Muscle of leg (tissue), 11 donors: ENCODE data around the gene PARVB. TPM values are rescaled to one million over a fixed set of nuclear protein-coding genes. Genes with fewer than 3 reads are reported as not detected.
"Not testable (repeated sequence)": the region's sequence is repeated elsewhere in the genome, so short reads cannot be mapped to it uniquely, and the experiment has no call there.

Source experiments
- DNase-seq: peaks from one replicate; pipeline ENCODE4 v3.0.0; 2013
- H3K27ac ChIP-seq: one replicate; pipeline ENCODE4 v1.5.1; 2013; ENCODE audit warnings: mild to moderate bottlenecking, low read length, control low read depth
- H3K27me3 ChIP-seq: one replicate; pipeline ENCODE4 v1.6.1; 2013; ENCODE audit warnings: low read length; ENCODE audit not compliant: control insufficient read depth, insufficient read depth
- H3K36me3 ChIP-seq: one replicate; pipeline ENCODE4 v1.6.1; 2013; ENCODE audit warnings: low read length; ENCODE audit not compliant: control insufficient read depth, insufficient read depth
- H3K4me1 ChIP-seq: one replicate; pipeline ENCODE4 v1.6.1; 2013; ENCODE audit warnings: low read length; ENCODE audit not compliant: control insufficient read depth, insufficient read depth
- H3K4me3 ChIP-seq: one replicate; pipeline ENCODE4 v1.5.1; 2013; ENCODE audit warnings: low read length, control low read depth
- H3K9me3 ChIP-seq: replicated peaks from 2 replicates; pipeline ENCODE4 v1.6.1; 2013; ENCODE audit warnings: low read depth, low read length; ENCODE audit not compliant: control insufficient read depth
- WGBS: methylation state at CpG from one replicate; pipeline ENCODE4 v1.1.5; 2013; ENCODE audit warnings: missing lambda C conversion rate; ENCODE audit not compliant: insufficient coverage; 5-methylcytosine and 5-hydroxymethylcytosine counted together
- polyA plus RNA-seq, 8 donors: library from polyadenylated mRNA; unstranded; fragments of 120-200 nt; gene quantifications; one replicate each; pipeline versions ENCODE4 v1.2.1 to v1.2.3, GENCODE V29; 2013; ENCODE audit warnings: inconsistent platforms in 1 of 8, low replicate concordance in 1 of 8; ENCODE audit not compliant: insufficient read length in 8 of 8, insufficient read depth in 1 of 8
- total RNA-seq: library from RNA; stranded (reverse); fragments of 120-200 nt; gene quantifications from one replicate; pipeline ENCODE4 v1.2.4, GENCODE V29; 2013

PARVB gene
- total and polyA plus RNA-seq, 9 donors, result 31.5 to 52.0 (median 43.8) TPM

DNA sequence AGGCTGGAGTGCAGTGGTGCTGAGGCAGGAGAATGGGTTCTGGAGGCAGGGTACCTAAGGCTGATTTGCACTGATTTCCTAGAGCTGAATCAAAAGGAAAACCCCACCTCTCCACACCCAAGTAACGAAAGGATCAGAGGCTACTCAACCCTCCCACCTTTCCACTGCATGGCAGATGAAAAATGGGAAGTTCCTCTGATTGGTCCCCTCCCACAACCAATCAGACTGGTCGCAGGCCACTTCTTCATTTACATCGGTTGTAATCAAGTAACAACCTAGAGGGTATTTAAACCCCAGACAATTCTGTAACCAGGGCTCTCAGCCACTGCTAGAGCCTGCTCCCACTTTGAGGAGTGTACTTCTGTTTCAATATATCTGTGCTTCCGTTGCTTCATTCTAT is 18.6 kb upstream of the PARVB start:
- no peak for DNase-seq
- H3K9me3 ChIP-seq, result peaks cover 2% of the 10 kb centered on the region
- 90% methylated on average over 1 of the region's 4 CpGs for WGBS

DNA sequence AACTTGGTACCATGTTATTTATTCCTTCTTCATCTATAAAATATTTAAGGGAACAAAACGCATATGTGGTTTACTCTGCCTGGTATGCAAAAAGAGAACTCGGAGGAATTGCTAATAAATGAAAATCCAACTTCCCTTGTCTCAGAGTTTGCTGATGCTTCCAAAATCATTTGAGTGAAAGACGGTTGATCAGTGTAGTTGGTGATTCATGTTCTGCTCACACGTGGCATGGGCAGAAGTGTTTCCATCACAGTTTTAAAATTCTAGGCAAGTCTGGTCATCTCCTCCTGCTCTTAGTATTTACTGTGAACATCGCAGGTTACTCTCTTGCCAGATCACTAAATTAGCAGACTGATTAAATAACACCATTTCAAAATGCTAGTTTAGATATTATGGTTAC is 11.9 kb upstream of the PARVB start:
- peak; percentile 60 for DNase-seq
- Histone ChIP-seq H3K27me3 (no peaks in the 10 kb centered on the region), H3K4me3 (no peak overlapping the region), H3K4me1 (no peaks in the 10 kb centered on the region), H3K27ac (no peak overlapping the region), H3K9me3 (no peaks in the 10 kb centered on the region), H3K36me3 (no peaks in the 10 kb centered on the region)
- WGBS, result 60% methylated on average over 1 of the region's 5 CpGs

More for the DNA sequence above, 18.6 kb upstream of the PARVB start:
- H3K4me3 ChIP-seq, result no peak overlapping the region
- H3K4me1 ChIP-seq, result peaks cover 7% of the 10 kb centered on the region
- no peak overlapping the region for H3K27ac ChIP-seq
- no peaks in the 10 kb centered on the region for H3K27me3 ChIP-seq
- peaks cover 8% of the 10 kb centered on the region for H3K36me3 ChIP-seq

DNA sequence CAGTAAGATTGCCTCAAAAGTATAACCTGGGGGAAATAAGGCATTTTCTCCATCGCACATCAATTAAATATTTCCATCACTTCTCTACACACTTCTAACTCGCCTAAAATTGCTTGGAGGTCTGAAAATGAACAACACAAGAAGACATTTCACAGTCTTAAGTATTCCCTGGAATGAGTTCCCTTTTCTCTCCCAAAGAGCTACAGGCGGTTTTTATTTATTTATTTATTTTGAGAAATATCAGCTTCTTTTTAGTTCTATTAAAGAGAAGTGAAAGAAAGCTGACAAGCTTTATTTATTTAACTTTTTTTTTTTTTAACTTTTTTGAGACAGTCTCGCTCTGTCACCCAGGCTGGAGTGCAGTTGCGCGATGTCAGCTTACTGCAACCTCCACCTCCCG is 11.5 kb upstream of the PARVB start:
- Histone ChIP-seq H3K9me3 (no peaks in the 10 kb centered on the region), H3K36me3 (no peaks in the 10 kb centered on the region), H3K4me3 (no peak overlapping the region), H3K27me3 (no peaks in the 10 kb centered on the region), H3K27ac (no peak overlapping the region), H3K4me1 (no peaks in the 10 kb centered on the region)
- no peak for DNase-seq
- 97% methylated on average over 6 of the region's 7 CpGs for WGBS

DNA sequence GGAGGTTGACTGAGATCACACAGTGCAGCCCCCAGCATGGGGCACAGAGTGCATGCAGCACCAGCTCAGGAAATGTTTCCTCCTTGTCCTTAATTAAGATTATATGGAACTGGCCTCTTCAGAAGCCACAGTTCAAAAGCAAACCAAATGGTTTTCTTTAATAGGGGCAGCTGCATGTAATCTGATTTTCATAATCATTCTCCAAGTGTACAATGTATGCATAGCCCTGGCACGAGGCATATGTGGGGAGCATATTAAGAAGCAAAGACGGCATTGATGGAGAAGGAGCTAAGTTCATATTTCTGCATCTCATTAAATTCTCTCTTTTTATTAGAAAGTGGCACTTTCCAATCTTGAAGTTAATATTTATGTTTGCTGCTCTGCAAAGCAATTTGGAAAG is 9.9 kb upstream of the PARVB start:
- Histone ChIP-seq H3K27me3 (no peaks in the 10 kb centered on the region), H3K9me3 (no peaks in the 10 kb centered on the region), H3K4me3 (no peak overlapping the region), H3K4me1 (no peaks in the 10 kb centered on the region), H3K27ac (no peak overlapping the region), H3K36me3 (no peaks in the 10 kb centered on the region)
- DNase-seq, result no peak
- WGBS, result no CpG with 5 or more reads among the region's 2 CpGs

DNA sequence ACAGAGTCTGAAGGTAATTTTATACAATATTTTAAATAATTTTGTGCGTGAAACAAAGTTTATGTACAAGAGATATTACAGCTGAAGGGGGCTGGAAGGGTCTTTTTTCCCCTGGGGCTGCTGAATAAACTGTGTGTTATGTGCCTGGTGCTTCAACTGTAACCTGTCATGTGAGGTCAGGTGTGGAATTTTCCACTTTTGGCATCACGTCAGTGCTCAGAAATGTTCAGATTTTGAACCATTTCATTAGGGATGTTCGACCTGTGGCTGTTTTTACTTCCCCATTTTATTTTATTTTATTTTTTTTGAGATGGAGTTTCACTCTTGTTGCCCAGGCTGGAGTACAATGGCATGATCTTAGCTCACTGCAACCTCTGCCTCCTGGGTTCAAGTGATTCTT is 7.5 kb upstream of the PARVB start:
- not testable (repeated sequence) for H3K4me1 ChIP-seq, DNase-seq, H3K36me3 ChIP-seq, H3K27me3 ChIP-seq, H3K4me3 ChIP-seq, H3K9me3 ChIP-seq, H3K27ac ChIP-seq
- WGBS, result no CpG with 5 or more reads among the region's 3 CpGs

DNA sequence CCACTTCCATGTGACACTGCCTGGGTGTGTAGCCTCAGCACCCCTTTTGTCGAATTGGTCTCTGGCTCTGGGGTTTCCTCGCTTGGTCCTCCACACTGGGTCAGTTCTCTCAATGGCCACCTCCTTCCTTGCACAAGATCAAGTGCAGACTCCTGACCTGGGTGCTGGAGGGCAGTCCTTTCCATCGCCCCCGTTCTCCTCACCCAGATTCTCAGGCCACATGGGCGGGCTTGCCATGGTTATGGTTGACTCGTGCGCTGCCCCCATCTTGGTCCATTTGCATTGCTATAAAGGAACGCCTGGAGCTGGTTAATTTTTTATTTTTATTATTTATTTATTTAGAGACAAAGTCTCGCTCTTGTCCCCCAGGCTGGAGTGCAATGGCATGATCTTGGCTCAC is 5.5 kb upstream of the PARVB start:
- H3K4me3 ChIP-seq, result no peak overlapping the region
- DNase-seq, result no peak
- no peaks in the 10 kb centered on the region for H3K9me3 ChIP-seq
- H3K27me3 ChIP-seq, result no peaks in the 10 kb centered on the region
- H3K4me1 ChIP-seq, result peaks cover 5% of the 10 kb centered on the region
- 94% methylated on average over 4 of the region's 9 CpGs for WGBS
- no peak overlapping the region for H3K27ac ChIP-seq
- no peaks in the 10 kb centered on the region for H3K36me3 ChIP-seq

DNA sequence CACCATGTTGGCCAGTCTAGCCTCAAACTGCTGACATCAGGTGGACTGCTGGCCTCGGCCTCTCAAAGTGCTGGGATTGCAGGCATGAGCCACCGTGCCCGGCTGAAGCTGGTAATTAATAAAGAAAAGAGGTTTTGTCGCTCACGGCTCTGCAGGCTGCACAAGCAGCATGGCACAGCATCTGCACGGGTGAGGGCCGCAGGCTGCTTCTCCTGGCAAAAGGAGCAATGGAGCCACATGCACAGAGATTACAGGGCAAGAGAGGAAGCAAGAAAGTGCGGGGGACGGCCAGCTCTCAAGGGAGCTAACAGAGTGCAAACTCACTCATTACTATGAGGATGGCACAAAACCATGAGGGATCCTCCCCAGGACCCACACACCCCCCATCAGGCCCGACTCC is 4.7 kb upstream of the PARVB start:
- 88% methylated on average over 7 of the region's 10 CpGs for WGBS
- Histone ChIP-seq H3K9me3 (no peaks in the 10 kb centered on the region), H3K36me3 (no peaks in the 10 kb centered on the region), H3K27me3 (no peaks in the 10 kb centered on the region), H3K4me1 (peaks cover 9% of the 10 kb centered on the region), H3K4me3 (no peak overlapping the region), H3K27ac (no peak overlapping the region)
- DNase-seq, result no peak

DNA sequence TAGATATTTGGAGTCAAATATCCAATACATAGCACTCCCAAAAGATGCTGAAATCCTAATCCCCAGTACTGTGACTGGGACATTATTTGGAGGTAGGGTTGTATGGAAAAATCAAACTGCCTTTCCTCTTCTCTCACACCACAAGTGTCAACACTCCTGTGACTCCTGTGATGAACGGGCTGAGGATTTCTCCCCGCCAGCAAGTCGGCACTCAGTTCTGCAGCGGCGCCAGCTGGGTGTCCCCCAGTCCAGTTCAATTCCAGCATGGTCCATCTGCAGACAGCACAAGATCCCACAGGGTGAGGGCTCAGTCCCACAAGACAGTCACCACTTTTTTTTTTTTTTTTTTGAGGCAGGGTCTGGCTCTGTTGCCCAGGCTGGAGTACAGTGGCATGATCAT is 4.3 kb upstream of the PARVB start:
- 66% methylated on average over 5 of the region's 5 CpGs for WGBS

DNA sequence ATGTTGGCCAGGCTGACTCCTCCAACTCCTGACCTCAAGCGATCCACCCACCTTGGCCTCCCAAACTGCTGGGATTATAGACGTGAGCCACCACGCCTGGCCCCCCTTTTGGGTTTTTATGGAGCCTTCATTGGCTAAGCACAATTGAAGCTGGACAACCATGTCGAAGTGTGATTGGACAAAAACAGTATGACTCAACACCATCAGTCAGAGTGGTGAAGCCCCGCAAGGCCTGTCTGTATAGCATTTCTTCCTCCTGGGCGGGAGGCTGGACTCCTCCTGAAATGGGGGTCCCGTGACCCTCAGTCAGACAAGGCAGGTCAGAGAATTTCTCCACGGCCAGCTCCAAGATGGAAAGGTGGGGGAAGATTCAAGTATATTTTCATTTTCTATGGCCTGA is 3.1 kb upstream of the PARVB start:
- no peak for DNase-seq
- Histone ChIP-seq H3K27me3 (no peaks in the 10 kb centered on the region), H3K4me3 (no peak overlapping the region), H3K9me3 (no peaks in the 10 kb centered on the region), H3K27ac (peak overlapping the region; percentile 47), H3K36me3 (no peaks in the 10 kb centered on the region), H3K4me1 (peaks cover 23% of the 10 kb centered on the region)
- WGBS, result 77% methylated on average over 3 of the region's 8 CpGs

More for the DNA sequence above, 4.3 kb upstream of the PARVB start:
- Histone ChIP-seq H3K27me3 (no peaks in the 10 kb centered on the region), H3K27ac (no peak overlapping the region), H3K4me3 (no peak overlapping the region), H3K4me1 (peaks cover 12% of the 10 kb centered on the region), H3K9me3 (no peaks in the 10 kb centered on the region), H3K36me3 (no peaks in the 10 kb centered on the region)
- no peak for DNase-seq

DNA sequence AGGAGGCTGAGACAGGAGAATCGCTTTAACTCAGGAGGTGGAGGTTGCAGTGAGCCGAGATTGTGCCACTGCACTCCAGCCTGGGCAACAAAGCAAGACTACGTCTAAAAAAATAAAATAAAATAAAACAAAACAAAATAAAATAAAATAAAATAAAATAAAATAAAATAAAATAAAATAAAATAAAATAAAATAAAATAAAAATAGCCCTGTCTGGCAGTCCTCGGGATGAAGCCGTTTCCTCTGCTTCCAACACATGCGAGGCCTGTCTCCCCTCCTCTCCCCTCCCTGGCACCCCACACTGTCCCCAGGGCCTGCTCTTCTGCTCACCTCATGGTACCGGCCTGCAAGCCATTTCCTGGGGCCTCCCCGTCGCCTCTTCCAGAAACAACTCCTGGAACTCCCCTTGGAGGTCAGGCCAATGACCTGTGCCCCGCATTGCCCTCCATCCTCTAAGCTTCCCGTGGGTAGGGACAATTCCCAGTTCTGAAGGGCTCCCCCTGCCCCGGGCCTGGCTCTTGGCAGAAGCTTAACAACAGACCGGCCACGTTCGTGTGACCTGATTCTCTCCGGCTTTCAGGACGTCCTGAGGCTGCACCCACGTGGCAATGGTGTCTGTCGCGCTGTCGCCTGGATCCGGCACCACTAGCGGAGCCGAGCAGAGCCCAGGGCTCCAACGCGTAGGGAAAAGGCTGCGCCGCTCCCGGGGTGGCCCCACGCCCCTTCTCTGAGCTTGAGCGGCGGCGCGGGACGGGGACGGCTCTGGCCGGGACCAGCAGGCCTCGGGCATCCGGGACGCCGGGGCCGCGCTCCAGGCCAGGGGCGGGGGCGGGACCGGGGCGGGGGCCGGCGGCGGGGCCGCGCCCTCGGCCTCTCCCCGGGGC is 456 bp upstream of the PARVB start:
- Histone ChIP-seq H3K9me3 (no peaks in the 10 kb centered on the region), H3K4me3 (peak overlapping the region; percentile 66), H3K4me1 (peaks cover 48% of the 10 kb centered on the region), H3K36me3 (no peaks in the 10 kb centered on the region), H3K27me3 (no peaks in the 10 kb centered on the region), H3K27ac (peak overlapping the region; percentile 80)
- peak; percentile 60 for DNase-seq
- WGBS, result 5% methylated on average over 51 of the region's 54 CpGs
